HG03064 (cell line): ENCODE measurements around the gene NSG2.
"Not testable (repeated sequence)": the region's sequence is repeated elsewhere in the genome, so short reads cannot be mapped to it uniquely, and the experiment has no call there.

Experiments used
- ATAC-seq: cut with Tn5 transposase; IDR thresholded peaks from one replicate; pipeline ENCODE4 v1.9.1; 2021; ENCODE audit warnings: low read depth; ENCODE audit not compliant: unreplicated experiment

Gene NSG2

GRCh38 chr5:174097486-174098185 is 52.1 kb downstream of the NSG2 start:
- ATAC-seq, result no peak

GRCh38 chr5:174098694-174099093 is 53.2 kb downstream of the NSG2 start:
- no peak for ATAC-seq

GRCh38 chr5:174100490-174100889 is 55.0 kb downstream of the NSG2 start:
- ATAC-seq, result no peak

- ATAC-seq, result no peak
These were observed 55.8 kb downstream of the NSG2 start for GRCh38 chr5:174101195-174101730.

GRCh38 chr5:174102574-174102973 is 57.1 kb downstream of the NSG2 start:
- ATAC-seq, result not testable (repeated sequence)

GRCh38 chr5:174106997-174107655 is 61.6 kb downstream of the NSG2 start:
- no peak for ATAC-seq

GRCh38 chr5:174108745-174109144 is 63.2 kb downstream of the NSG2 start:
- no peak for ATAC-seq

- ATAC-seq, result no peak
These were observed 64.3 kb downstream of the NSG2 start for GRCh38 chr5:174109698-174110260.

- ATAC-seq, result no peak
These were observed 64.8 kb downstream of the NSG2 start for GRCh38 chr5:174110310-174110709.

- no peak for ATAC-seq
These were observed 65.9 kb downstream of the NSG2 start for GRCh38 chr5:174111287-174111973.

- ATAC-seq, result no peak
These were observed 69.7 kb downstream of the NSG2 start for GRCh38 chr5:174115226-174115625.

GRCh38 chr5:174118823-174119467 is 73.4 kb downstream of the NSG2 start:
- ATAC-seq, result no peak

GRCh38 chr5:174119468-174119881 is 74.0 kb downstream of the NSG2 start:
- no peak for ATAC-seq

GRCh38 chr5:174120401-174121005 is 75.0 kb downstream of the NSG2 start:
- no peak for ATAC-seq

- no peak for ATAC-seq
These were observed 89.0 kb downstream of the NSG2 start for GRCh38 chr5:174134545-174134944.

GRCh38 chr5:174139623-174140022 is 94.1 kb downstream of the NSG2 start:
- ATAC-seq, result no peak

- ATAC-seq, result no peak
These were observed 95.0 kb downstream of the NSG2 start for GRCh38 chr5:174140452-174141020.

- ATAC-seq, result no peak
These were observed 95.9 kb downstream of the NSG2 start for GRCh38 chr5:174141398-174141797.

GRCh38 chr5:174145091-174145490 is 99.6 kb downstream of the NSG2 start:
- ATAC-seq, result no peak

- ATAC-seq, result no peak
These were observed 100.3 kb downstream of the NSG2 start for GRCh38 chr5:174145821-174146220.
